Fibroblast of skin of left quadriceps (primary cell): ENCODE measurements around the gene ZBTB16.

Source experiments
- DNase-seq, 2 experiments: peaks; one replicate each; pipeline ENCODE4 v3.0.0-alpha.2; 2013; ENCODE audit warnings: low read depth in 2 of 2

The ZBTB16 gene

GRCh38 chr11:114208377-114208776, 148.9 kb downstream of the ZBTB16 start:
- no peak for DNase-seq

- no peak for DNase-seq
Measured at GRCh38 chr11:114209343-114209742, 149.8 kb downstream of the ZBTB16 start.

- DNase-seq: no peak
Measured at GRCh38 chr11:114209904-114210303, 150.4 kb downstream of the ZBTB16 start.

GRCh38 chr11:114211444-114212121, 152.1 kb downstream of the ZBTB16 start:
- no peak for DNase-seq

- no peak for DNase-seq
Measured at GRCh38 chr11:114213622-114214021, 154.1 kb downstream of the ZBTB16 start.

- DNase-seq: no peak
Measured at GRCh38 chr11:114215428-114215827, 155.9 kb downstream of the ZBTB16 start.

GRCh38 chr11:114215871-114216795, 156.6 kb downstream of the ZBTB16 start:
- no peak for DNase-seq

- no peak for DNase-seq
Measured at GRCh38 chr11:114216796-114217180, 157.3 kb downstream of the ZBTB16 start.

GRCh38 chr11:114218508-114218907, 159.0 kb downstream of the ZBTB16 start:
- DNase-seq: no peak

- DNase-seq: no peak
Measured at GRCh38 chr11:114219559-114220349, 160.2 kb downstream of the ZBTB16 start.

GRCh38 chr11:114221037-114221436, 161.5 kb downstream of the ZBTB16 start:
- no peak for DNase-seq

GRCh38 chr11:114225661-114226060, 166.2 kb downstream of the ZBTB16 start:
- DNase-seq: no peak

- no peak for DNase-seq
Measured at GRCh38 chr11:114226356-114226755, 166.8 kb downstream of the ZBTB16 start.

- DNase-seq: no peak
Measured at GRCh38 chr11:114228435-114229411, 169.2 kb downstream of the ZBTB16 start.

GRCh38 chr11:114230031-114230704, 170.7 kb downstream of the ZBTB16 start:
- DNase-seq: no peak

GRCh38 chr11:114232400-114233059, 173.0 kb downstream of the ZBTB16 start:
- no peak for DNase-seq

- DNase-seq: peak in 1 of 2 experiments; percentile 1
Measured at GRCh38 chr11:114233755-114234154, 174.2 kb downstream of the ZBTB16 start.

GRCh38 chr11:114236829-114237228, 177.3 kb downstream of the ZBTB16 start:
- no peak for DNase-seq

- no peak for DNase-seq
Measured at GRCh38 chr11:114237321-114238280, 178.1 kb downstream of the ZBTB16 start.
